22Rv1 (cell line): ENCODE results near the gene TTLL10.

Source experiments
- H3K27ac ChIP-seq: fragments of 450-650 bp; 2 replicates; pipeline ENCODE4 v1.5.1; 2017
- CTCF ChIP-seq: fragments of 450-650 bp; IDR thresholded peaks from 2 replicates; pipeline ENCODE4 v1.5.1; 2017; ENCODE audit warnings: mild to moderate bottlenecking
- ZFX ChIP-seq: fragments of 450-650 bp; IDR thresholded peaks from 2 replicates; pipeline ENCODE4 v1.6.1; 2017; ENCODE audit warnings: antibody characterized with exemption, borderline replicate concordance

Gene TTLL10

DNA sequence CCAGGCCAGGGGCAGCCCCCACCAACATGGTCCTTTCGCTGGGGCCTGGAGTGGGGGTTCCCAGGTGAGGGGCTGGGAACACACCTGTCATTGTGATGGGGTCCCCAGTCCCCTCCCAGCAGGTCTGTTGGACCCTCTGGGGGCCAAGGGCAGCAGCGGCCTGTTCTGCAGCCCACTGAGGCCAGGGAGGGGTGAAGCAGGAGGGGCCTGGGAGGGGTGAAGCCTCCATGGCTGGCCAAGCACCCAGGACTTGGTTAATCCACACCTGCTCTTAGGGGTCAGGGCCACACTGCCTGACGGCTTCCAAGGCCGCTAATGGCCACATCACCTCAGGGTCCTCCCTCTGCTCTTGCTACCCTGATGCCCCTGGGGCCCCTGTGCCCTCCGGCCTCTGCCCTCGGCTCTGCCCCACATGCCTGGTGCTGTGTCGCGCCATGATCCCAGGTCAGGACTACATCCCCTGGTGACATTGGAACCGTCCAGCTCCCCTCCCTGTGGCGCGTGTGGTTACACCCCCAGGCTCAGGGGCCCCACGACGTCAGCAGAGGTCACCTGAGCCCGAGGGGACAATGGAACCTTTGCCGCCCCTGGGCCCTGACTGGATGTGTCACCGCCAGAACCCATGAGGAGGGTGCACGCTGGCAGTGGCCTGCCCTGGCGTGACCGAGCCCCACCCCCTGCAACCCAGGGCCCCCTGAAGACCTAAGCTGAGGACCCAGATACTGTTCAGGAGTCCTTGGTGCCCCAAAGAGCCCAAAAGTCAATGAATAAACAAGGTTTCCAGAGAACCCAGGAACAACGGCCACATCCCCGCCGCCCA lies 25.7 kb downstream of the TTLL10 start:
- H3K27ac ChIP-seq, result no peak overlapping the region
- TF ChIP-seq ZFX, result no peak
- no peak for TF ChIP-seq CTCF

- H3K27ac ChIP-seq, result no peak overlapping the region
- no peak for TF ChIP-seq CTCF
- TF ChIP-seq ZFX, result no peak
Observed at GRCh38 chr1:1199961-1200875, 26.5 kb downstream of the TTLL10 start.

DNA sequence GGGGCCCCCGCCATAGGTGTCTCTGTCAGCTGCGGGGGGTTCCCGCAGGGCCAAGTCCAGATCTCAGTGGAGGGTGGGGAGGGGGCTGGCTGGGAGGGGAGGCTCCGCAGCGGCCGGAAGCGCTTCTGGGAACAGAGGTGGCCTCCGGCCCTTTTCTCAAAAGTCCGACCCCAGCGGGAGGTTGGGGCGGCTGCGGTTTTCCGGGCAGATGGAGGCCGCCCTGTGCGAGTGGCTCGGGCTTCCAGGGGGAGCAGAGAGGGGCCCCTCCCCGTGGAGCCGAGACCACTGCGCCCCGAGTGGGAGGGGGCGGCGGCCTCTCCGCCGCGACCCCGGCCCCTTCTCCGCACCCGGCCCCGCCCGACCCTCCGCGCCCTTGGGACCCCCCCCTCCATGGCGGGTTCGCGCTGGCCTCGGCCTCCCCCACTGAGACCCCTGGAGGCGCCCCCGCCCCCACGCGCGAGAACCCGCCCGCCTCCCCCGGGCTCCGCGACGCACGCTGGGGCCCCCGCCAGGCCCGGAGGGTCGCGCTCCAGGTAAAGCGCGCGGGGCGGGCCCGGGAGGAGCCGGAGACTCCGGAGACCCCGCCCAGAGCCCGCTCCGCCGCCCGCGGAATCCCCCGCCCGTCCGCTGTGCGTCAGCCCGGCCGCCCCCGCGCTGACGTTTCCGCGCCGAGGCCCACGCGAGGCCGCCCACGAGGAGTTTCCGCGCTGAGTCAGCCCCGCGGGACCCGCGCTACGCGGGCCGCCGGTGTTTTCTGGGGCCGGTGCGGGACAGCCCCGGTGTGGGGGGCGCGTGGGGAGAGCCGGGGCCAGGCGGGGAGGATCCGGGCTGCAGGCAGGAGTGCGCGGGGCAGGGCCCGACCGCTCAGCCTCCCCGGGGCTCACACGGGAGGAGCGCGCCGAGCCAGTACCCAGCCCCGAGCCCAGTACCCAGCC lies 27.5 kb downstream of the TTLL10 start:
- peak overlapping the region; percentile 37; the same call in 1 of the 2 replicates for H3K27ac ChIP-seq
- TF ChIP-seq ZFX (no peak), CTCF (no peak)

- TF ChIP-seq ZFX (no peak), CTCF (no peak)
- no peak overlapping the region for H3K27ac ChIP-seq
Observed at GRCh38 chr1:1202831-1203560, 29.3 kb downstream of the TTLL10 start.

GRCh38 chr1:1203561-1204424 lies 30.1 kb downstream of the TTLL10 start:
- no peak for TF ChIP-seq CTCF
- TF ChIP-seq ZFX, result no peak
- H3K27ac ChIP-seq, result no peak overlapping the region
